ENCODE data around the gene PANK1. TPM values are rescaled to one million over a fixed set of nuclear protein-coding genes. Genes with fewer than 3 reads are reported as not detected.

Gene PANK1
- total RNA-seq, 3 donors from 2014 or later, result 23.2 to 67.4 (median 24.1) TPM

DNA sequence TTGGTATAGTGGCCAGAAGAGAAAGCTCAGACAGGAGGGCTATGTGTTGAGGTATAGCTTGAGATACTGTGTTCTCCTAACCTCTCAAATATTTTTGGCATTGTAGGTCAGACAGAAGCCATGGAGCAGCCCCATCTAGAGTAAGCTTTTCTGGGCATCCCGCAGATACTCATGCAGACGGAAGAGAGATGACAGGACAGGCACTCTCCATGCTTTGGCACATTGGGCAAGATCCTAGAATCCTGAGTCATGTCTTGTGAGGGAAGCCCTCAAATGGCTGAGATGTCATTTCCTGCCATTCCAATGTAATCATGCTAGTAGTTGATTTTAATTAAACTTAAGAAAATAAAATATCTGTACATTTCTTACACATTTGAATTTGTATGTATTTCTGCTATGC lies 39.6 kb upstream of the PANK1 start:
- intact Hi-C loops (cut with DNase I, micrococcal nuclease), result no loop called here
- Histone ChIP-seq H3K4me1 (ENCODE audit: low read depth) (no peaks in the 10 kb centered on the region), H3K9me3 (no peaks in the 10 kb centered on the region), H3K4me3 (no peak overlapping the region), H3K36me3 (ENCODE audit: low read depth) (no peaks in the 10 kb centered on the region)
- ATAC-seq (no peak), DNase-seq (no peak)
- TF ChIP-seq CTCF (IDR thresholded peaks at IDR 0.05), result no peak

DNA sequence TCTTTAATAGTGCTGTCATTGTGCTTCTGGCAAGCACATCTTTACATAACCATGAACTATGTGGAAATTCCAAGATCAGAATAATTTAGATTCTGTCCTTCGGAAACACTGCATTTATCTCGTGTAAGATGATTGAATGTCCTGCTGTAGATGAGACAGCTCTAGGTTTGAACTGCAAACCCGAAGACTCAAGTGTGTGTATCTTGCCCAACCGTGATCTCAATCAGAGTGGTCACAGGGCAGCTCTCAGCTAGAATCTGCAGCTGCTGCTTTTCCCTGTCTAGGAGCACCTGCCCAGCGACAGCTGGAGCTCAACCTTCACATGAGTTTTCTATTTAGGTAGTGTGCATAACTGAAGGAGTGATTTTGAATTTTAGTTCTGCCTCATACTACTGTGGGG lies 38.8 kb upstream of the PANK1 start:
- TF ChIP-seq CTCF (IDR thresholded peaks at IDR 0.05), result no peak
- Histone ChIP-seq H3K36me3 (ENCODE audit: low read depth) (no peaks in the 10 kb centered on the region), H3K9me3 (no peaks in the 10 kb centered on the region), H3K4me3 (no peak overlapping the region), H3K4me1 (ENCODE audit: low read depth) (no peaks in the 10 kb centered on the region)
- ATAC-seq, result no peak
- intact Hi-C loops (cut with DNase I, micrococcal nuclease), result no loop called here
- no peak for DNase-seq

GRCh38 chr10:89679986-89680385 lies 34.9 kb upstream of the PANK1 start:
- no peak for ATAC-seq
- no peak for TF ChIP-seq CTCF (IDR thresholded peaks at IDR 0.05)
- Histone ChIP-seq H3K36me3 (ENCODE audit: low read depth) (no peaks in the 10 kb centered on the region), H3K4me1 (ENCODE audit: low read depth) (no peaks in the 10 kb centered on the region), H3K9me3 (no peaks in the 10 kb centered on the region), H3K4me3 (no peak overlapping the region)
- intact Hi-C loops (cut with DNase I, micrococcal nuclease), result no loop called here
- DNase-seq, result no peak

- intact Hi-C loops (cut with DNase I, micrococcal nuclease), result no loop called here
- ATAC-seq, result no peak
These were observed 32.3 kb upstream of the PANK1 start for GRCh38 chr10:89677341-89677740.

DNA sequence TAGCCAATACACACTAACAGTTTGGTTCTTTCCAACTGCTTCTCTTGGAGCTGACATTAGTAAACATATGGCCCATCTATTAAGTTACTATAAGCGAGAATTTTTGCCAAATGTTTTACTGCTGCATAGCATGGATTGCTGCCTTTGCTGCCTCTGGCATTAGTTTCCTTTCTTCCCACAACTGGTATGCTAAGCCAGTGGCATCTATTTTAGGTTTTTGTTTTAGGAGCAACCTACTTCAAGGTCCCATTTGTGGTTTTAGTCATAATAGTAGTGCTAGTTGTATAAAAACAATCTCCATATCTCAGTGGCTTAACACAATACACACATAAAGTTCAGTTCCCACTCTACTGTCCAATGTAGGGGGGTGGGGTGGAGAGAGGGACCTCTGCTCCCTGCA lies 25.9 kb upstream of the PANK1 start:
- no peak for ATAC-seq
- intact Hi-C loops (cut with DNase I, micrococcal nuclease), result no loop called here

More at GRCh38 chr10:89677341-89677740, 32.3 kb upstream of the PANK1 start:
- Histone ChIP-seq H3K4me1 (ENCODE audit: low read depth) (no peaks in the 10 kb centered on the region), H3K4me3 (no peak overlapping the region), H3K36me3 (ENCODE audit: low read depth) (no peaks in the 10 kb centered on the region), H3K9me3 (no peaks in the 10 kb centered on the region)
- DNase-seq, result no peak
- no peak for TF ChIP-seq CTCF (IDR thresholded peaks at IDR 0.05)

More for the DNA sequence above, 25.9 kb upstream of the PANK1 start:
- H3K9me3 ChIP-seq, result no peaks in the 10 kb centered on the region
- no peak for TF ChIP-seq CTCF (IDR thresholded peaks at IDR 0.05)
- no peak overlapping the region for H3K4me3 ChIP-seq
- peaks cover 5% of the 10 kb centered on the region for H3K4me1 ChIP-seq (ENCODE audit: low read depth)
- no peaks in the 10 kb centered on the region for H3K36me3 ChIP-seq (ENCODE audit: low read depth)
- DNase-seq, result no peak
